Transverse colon (tissue), 4 donors: ENCODE measurements around the gene MEGF8. TPM values are rescaled to one million over a fixed set of nuclear protein-coding genes. Genes with fewer than 3 reads are reported as not detected.

Source experiments
- DNase-seq: peaks from one replicate; pipeline ENCODE4 v3.0.0-alpha.2; 2019
- H3K27ac ChIP-seq, 4 donors: fragments of 200-600 bp; sonication (generic); 2 replicates each; pipeline ENCODE4 v1.5.1; 2016 to 2018; ENCODE audit warnings: inconsistent platforms in 4 of 4
- H3K27me3 ChIP-seq: fragments of 200-600 bp; sonication (generic); 2 replicates; pipeline ENCODE4 v1.5.1; 2017; ENCODE audit warnings: inconsistent platforms
- H3K36me3 ChIP-seq, 4 donors: fragments of 200-600 bp; sonication (generic); 2 replicates each; pipeline ENCODE4 v1.5.1; 2017 to 2019; ENCODE audit warnings: inconsistent platforms in 4 of 4
- H3K4me1 ChIP-seq, 4 donors: fragments of 200-600 bp; sonication (generic); 2 replicates each; pipeline ENCODE4 v1.5.1; 2017 to 2020; ENCODE audit warnings: inconsistent platforms in 4 of 4
- H3K4me3 ChIP-seq, 4 donors: fragments of 200-600 bp; sonication (generic); 1 replicate in 1 of 4; 2 replicates in 3 of 4; pipeline versions ENCODE4 v1.5.1 to v1.6.1; 2017 to 2019; ENCODE audit warnings: inconsistent platforms in 4 of 4
- H3K9me3 ChIP-seq, 2 donors: fragments of 200-600 bp; sonication (generic); 2 replicates each; pipeline ENCODE4 v1.5.1; 2017 to 2019; ENCODE audit warnings: inconsistent platforms in 2 of 2
- CTCF ChIP-seq, 5 experiments: fragments of 200-600 bp in 3 of 5; fragments of 450-650 bp in 2 of 5; sonication (generic) in 3 of 5; IDR thresholded peaks; 1 replicate in 2 of 5; 2 replicates in 3 of 5; pipeline ENCODE4 v1.5.1; 2016 to 2017; ENCODE audit warnings: antibody characterized with exemption in 5 of 5, inconsistent platforms in 3 of 5, mild to moderate bottlenecking in 2 of 5, moderate library complexity in 1 of 5
- EP300 ChIP-seq: sonication (generic); formaldehyde crosslinking; IDR thresholded peaks from one replicate; pipeline ENCODE4 v1.6.1; 2017; ENCODE audit warnings: antibody characterized with exemption, low read depth
- POLR2A ChIP-seq: fragments of 450-650 bp; IDR thresholded peaks from one replicate; pipeline ENCODE4 v1.6.1; 2016; ENCODE audit warnings: antibody characterized with exemption, mild to moderate bottlenecking, moderate library complexity
- POLR2AphosphoS5 ChIP-seq, 3 donors: sonication (generic); formaldehyde crosslinking; IDR thresholded peaks; one replicate each; pipeline ENCODE4 v1.6.1; 2016; ENCODE audit warnings: antibody characterized with exemption in 3 of 3
- WGBS, 2 donors: methylation state at CpG; one replicate each; pipeline ENCODE4 v1.1.5; 2018; ENCODE audit warnings: low coverage in 1 of 2; 5-methylcytosine and 5-hydroxymethylcytosine counted together
- in situ Hi-C, 4 donors: fragments of 200-750 bp; cut with MboI; loops; one replicate each; pipeline versions ENCODE4 v1.15.0 to v1.15.1; 2017; ENCODE audit warnings: low sequenced_read_pairs in 3 of 4, low pct_ligation_motif_present in 1 of 4, low pct_unique_long_range_greater_than_20kb in 1 of 4
- intact Hi-C: fragments of 100-400 bp; cut with DNase I; formaldehyde crosslinking; loops from one replicate; pipeline ENCODE4 v1.15.1; 2023; ENCODE audit warnings: low total_unique reads
- total RNA-seq, 4 donors: library from RNA; depleted of rRNA; stranded (reverse); fragments of >200 nt; gene quantifications; one replicate each; pipeline ENCODE4 v1.1.0, GENCODE V29; 2016

The MEGF8 gene
- total RNA-seq, 4 donors from 2014 or later, result 15.3 to 40.4 (median 22.8) TPM

GRCh38 chr19:42376177-42376555 lies 50.7 kb downstream of the MEGF8 start:
- Histone ChIP-seq H3K27ac (no peak overlapping the region), H3K4me3 (no peak overlapping the region), H3K36me3 (no peaks in the 10 kb centered on the region), H3K27me3 (peaks cover 11% of the 10 kb centered on the region), H3K9me3 (no peaks in the 10 kb centered on the region), H3K4me1 (no peaks in the 10 kb centered on the region)
- 80 to 94% methylated on average over 1 to 17 of the region's 17 CpGs for WGBS, 2 donors
- in situ Hi-C loops, result no loop called here
- no peak for DNase-seq
- no peak for TF ChIP-seq CTCF (IDR thresholded peaks at IDR 0.05)
- TF ChIP-seq POLR2AphosphoS5 (IDR thresholded peaks at IDR 0.05), result no peak
- TF ChIP-seq POLR2A, result no peak
- TF ChIP-seq EP300, result no peak
- intact Hi-C loops, result no loop called here

DNA sequence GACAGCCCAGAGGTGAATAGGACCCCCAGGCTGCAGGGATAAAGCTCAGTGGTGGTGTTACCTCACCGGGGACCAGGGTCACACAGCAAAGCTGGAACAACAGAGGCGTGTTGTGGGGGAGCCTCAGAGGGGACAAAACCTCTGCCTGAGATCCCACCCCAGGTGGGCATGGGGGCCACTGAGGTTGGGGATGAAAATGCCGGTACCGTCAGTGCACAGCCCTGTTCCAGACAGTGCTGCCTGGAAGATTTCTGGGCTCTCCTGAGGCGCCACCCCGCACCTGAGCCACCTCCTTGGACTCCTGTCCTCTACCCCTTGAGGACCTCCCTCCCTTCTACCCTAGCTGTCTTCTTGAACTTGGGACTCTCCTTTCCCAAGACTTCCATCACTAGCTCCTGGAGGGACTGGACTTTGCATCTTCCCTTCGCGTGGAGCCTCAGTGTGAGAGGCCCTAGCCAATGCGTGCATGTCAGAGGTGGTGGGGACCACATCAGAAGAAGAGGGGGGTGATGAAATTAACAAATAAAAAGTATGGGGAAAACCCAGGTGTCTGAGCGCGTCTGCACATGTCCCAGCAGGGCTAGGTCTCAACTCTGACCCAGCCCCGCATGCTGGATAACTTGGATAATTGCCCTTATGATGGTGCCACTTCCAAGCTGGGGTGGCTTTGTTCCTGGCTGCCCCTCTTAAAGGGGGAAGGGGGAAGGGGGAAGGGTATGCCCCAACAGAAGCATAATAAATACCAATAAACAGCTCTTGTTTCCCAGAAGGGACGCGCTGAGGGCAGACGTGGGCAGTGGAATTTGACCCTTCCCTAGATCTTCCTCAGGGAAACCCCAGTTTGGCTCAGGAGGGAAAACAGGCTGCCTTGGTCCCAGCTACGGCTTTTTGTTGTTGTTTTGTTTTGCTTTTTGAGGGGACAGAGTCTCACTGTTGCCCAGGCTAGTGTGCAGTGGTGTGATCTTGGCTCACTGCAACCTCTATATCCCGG lies 53.1 kb downstream of the MEGF8 start:
- Histone ChIP-seq H3K9me3 (no peaks in the 10 kb centered on the region), H3K4me3 (no peak overlapping the region), H3K4me1 (no peaks in the 10 kb centered on the region), H3K36me3 (no peaks in the 10 kb centered on the region), H3K27ac (no peak overlapping the region), H3K27me3 (peaks cover 26% of the 10 kb centered on the region)
- no peak for TF ChIP-seq POLR2A
- TF ChIP-seq EP300, result no peak
- TF ChIP-seq CTCF (IDR thresholded peaks at IDR 0.05), result no peak
- TF ChIP-seq POLR2AphosphoS5 (IDR thresholded peaks at IDR 0.05), result no peak
- WGBS, 2 donors, result 63 to 76% methylated on average over 9 to 17 of the region's 17 CpGs
- no peak for DNase-seq
- in situ Hi-C loops (no loop called here), intact Hi-C loops (no loop called here)

GRCh38 chr19:42380155-42380554 lies 54.7 kb downstream of the MEGF8 start:
- H3K4me3 ChIP-seq, result no peak overlapping the region
- intact Hi-C loops (no loop called here), in situ Hi-C loops (no loop called here)
- WGBS, 2 donors, result 71 to 93% methylated on average over 3 to 6 of the region's 6 CpGs
- H3K36me3 ChIP-seq, result no peaks in the 10 kb centered on the region
- no peaks in the 10 kb centered on the region for H3K4me1 ChIP-seq
- peaks cover 29% of the 10 kb centered on the region for H3K27me3 ChIP-seq
- H3K9me3 ChIP-seq, result no peaks in the 10 kb centered on the region
- DNase-seq, result no peak
- no peak overlapping the region for H3K27ac ChIP-seq
- TF ChIP-seq EP300, result no peak
- no peak for TF ChIP-seq POLR2AphosphoS5 (IDR thresholded peaks at IDR 0.05)
- TF ChIP-seq POLR2A, result no peak
- TF ChIP-seq CTCF (IDR thresholded peaks at IDR 0.05), result no peak

GRCh38 chr19:42386974-42387707 lies 61.7 kb downstream of the MEGF8 start:
- intact Hi-C loops (no loop called here), in situ Hi-C loops (no loop called here)
- Histone ChIP-seq H3K27ac (peak overlapping the region; percentile 68 to 77 (median 74)), H3K4me1 (peaks cover 7 to 12% (median 10%) of the 10 kb centered on the region in 4 donors), H3K27me3 (peaks cover 56% of the 10 kb centered on the region), H3K9me3 (no peaks in the 10 kb centered on the region), H3K4me3 (peak overlapping the region; percentile 6 to 50 (median 28)), H3K36me3 (no peaks in the 10 kb centered on the region)
- DNase-seq, result peak; percentile 86
- TF ChIP-seq CTCF (IDR thresholded peaks at IDR 0.05), result peak; percentile 47 to 80 (median 54)
- peak; percentile 46 for TF ChIP-seq POLR2A
- no peak for TF ChIP-seq EP300
- TF ChIP-seq POLR2AphosphoS5 (IDR thresholded peaks at IDR 0.05), result peak in 2 of 3 donors; percentile 18 to 54
- 1% methylated on average over 43 of the region's 48 CpGs; no CpG with 5 or more reads in 1 of the 2 donors for WGBS, 2 donors
